Measurements from ENCODE around the gene STAP2.

DNA sequence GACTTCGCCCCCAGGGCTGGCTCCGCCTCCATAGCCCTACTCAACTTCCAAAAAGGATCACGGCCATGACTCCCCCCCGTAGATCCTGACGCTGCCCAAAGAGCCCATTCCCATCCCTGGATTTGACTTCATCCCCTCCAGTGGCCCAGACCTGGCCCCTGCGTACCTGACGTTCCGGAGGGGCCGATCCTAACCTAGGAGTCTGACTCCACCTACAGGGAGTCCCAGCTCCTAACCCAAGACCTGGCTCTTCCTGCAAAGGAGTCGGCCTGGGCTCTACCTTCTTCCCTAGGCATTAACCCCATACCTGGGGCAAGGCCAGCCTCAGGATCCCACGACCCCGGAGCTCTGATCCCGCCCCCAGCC lies 10.8 kb downstream of the STAP2 start:
- TF ChIP-seq POLR2A (IDR thresholded peaks at IDR 0.05; ENCODE audit: low read length) (no peak), GATA1 (IDR thresholded peaks at IDR 0.05; ENCODE audit: low read depth, low read length) (no peak)
